Psoas muscle (tissue), 8 donors: ENCODE measurements around the gene SLCO4A1. TPM values are rescaled to one million over a fixed set of nuclear protein-coding genes. Genes with fewer than 3 reads are reported as not detected.

Experiments used
- ATAC-seq, 4 donors: fragments of 200-7000 bp; cut with Tn5 transposase; one replicate each; pipeline ENCODE4 v1.9.1; 2020; ENCODE audit warnings: moderate library complexity in 3 of 4, mild to moderate bottlenecking in 2 of 4
- DNase-seq, 2 donors: peaks; one replicate each; pipeline ENCODE4 v3.0.0-alpha.2; 2020
- H3K27ac ChIP-seq: fragments of 200-600 bp; one replicate; pipeline ENCODE4 v1.8.0; 2022
- H3K27me3 ChIP-seq, 3 donors: fragments of 200-600 bp in 1 of 3; one replicate each; pipeline versions ENCODE4 v1.6.1 to v1.8.0; 2013 to 2022; ENCODE audit warnings: low read length in 2 of 3, mild to moderate bottlenecking in 2 of 3, moderate library complexity in 1 of 3; ENCODE audit not compliant: insufficient read depth in 3 of 3
- H3K36me3 ChIP-seq, 2 donors: fragments of 200-600 bp in 1 of 2; one replicate each; pipeline versions ENCODE4 v1.6.1 to v1.8.0; 2013 to 2022; ENCODE audit warnings: low read depth in 1 of 2, mild to moderate bottlenecking in 1 of 2, moderate library complexity in 1 of 2; ENCODE audit not compliant: insufficient read depth in 1 of 2
- H3K4me1 ChIP-seq: fragments of 200-600 bp; one replicate; pipeline ENCODE4 v1.8.0; 2022
- H3K4me3 ChIP-seq: fragments of 200-600 bp; one replicate; pipeline ENCODE4 v1.8.0; 2022; ENCODE audit warnings: mild to moderate bottlenecking
- H3K9me3 ChIP-seq: fragments of 200-600 bp; one replicate; pipeline ENCODE4 v1.8.0; 2022
- CTCF ChIP-seq: fragments of 200-600 bp; IDR thresholded peaks from one replicate; pipeline ENCODE4 v1.8.0; 2022; ENCODE audit warnings: antibody characterized with exemption
- WGBS, 3 donors: extraction: QIAGEN DNeasy Blood & Tissue Kit; methylation state at CpG; one replicate each; pipeline versions ENCODE4 v1.1.6 to v1.1.7; 2013; 5-methylcytosine and 5-hydroxymethylcytosine counted together
- intact Hi-C, 2 donors: fragments of 100-400 bp; cut with DNase I; formaldehyde crosslinking; loops; one replicate each; pipeline versions ENCODE4 v1.11.0 to v1.14.2; 2022
- polyA plus RNA-seq, 3 donors: library from polyadenylated mRNA; stranded (reverse); fragments of 200-250 nt; gene quantifications; one replicate each; pipeline ENCODE4 v1.2.3, GENCODE V29; 2013
- total RNA-seq, 4 donors: library from RNA; stranded (reverse); fragmentation: NEBNext Ultra II Directional in 2 of 4; extraction: Animal tissue kit (Norgen Biotek cat#: 25700) in 2 of 4; gene quantifications; one replicate each; pipeline versions ENCODE4 v1.2.1 to v1.2.4, GENCODE V29; 2021 to 2023
- donor health status: healthy with polysubstance abuse.
- donor health status: DM: no; HTN: no; CAD: no; lungs with moderate emphysema.
- donor health status: Bipolar disorder and iron deficiency.
- donor health status: healthy.
- donor health status: DM: yes; HTN: yes; CAD: no.
- donor health status: DM: no; HTN: no; CAD: no.
- donor health status: DM: no; HTN: no; CAD: no.
- donor health status: DM: yes; HTN: yes; CAD: no.

SLCO4A1 gene
- total and polyA plus RNA-seq, 7 donors: 5.3 to 38.5 (median 9.8) TPM

- peak in 3 of 4 donors; percentile 6 to 18 (median 15) for ATAC-seq
- peak; percentile 41 to 60 for DNase-seq
- intact Hi-C loops: no loop called here
- H3K4me3 ChIP-seq: no peak overlapping the region
- no peak for TF ChIP-seq CTCF
- no peaks in the 10 kb centered on the region for H3K36me3 ChIP-seq
- H3K27me3 ChIP-seq: peaks cover 0 to 57% (median 10%) of the 10 kb centered on the region in 3 donors
- H3K4me1 ChIP-seq: peaks cover 22% of the 10 kb centered on the region
- H3K27ac ChIP-seq: no peak overlapping the region
- WGBS, 3 donors: 43 to 53% (median 50%) methylated on average over 7 to 10 of the region's 10 CpGs
- no peaks in the 10 kb centered on the region for H3K9me3 ChIP-seq
These were observed 39.8 kb upstream of the SLCO4A1 start for GRCh38 chr20:62602550-62602949.

DNA sequence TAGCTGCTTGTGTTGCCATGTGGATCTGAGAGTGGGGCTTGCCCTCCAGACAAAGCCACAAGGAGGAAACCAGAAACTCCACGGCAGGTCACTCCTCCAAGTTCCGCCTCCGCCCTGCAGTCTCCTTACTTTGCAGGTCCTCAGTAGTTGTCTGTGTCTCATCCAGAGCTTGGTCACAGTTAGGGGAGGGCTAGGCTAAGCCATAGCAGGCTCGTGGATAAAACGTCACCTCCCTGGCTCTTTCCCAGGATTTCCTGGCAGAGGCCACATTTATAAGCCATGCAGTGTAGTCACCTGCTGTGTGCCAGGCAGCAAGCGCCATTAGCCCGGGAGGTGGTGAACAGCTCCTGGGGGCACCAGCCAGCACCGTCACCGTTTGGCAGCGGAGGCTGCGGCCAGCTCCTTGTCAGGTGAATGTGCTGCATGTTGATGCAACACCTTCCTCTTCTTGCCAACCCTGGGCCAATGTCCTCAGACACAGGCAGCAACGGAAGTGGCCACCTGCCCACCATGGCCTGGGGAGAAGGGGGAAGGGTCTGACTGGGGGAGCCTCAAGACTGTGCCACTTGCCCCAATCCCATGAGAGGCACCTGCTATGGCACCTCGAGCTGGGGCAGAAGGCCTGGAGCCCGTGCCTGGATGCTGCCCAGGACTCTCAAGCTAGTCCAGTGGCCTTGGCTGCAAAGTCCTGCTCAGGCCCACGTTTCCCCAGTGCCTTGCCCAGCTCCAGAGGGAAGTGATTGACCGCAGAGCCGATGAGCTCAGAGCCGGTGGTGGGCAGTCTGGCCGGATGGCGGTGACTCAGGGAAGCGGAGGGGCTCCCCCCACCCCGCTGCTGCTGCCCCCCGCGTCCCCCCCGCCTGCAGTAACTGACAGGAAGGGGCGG lies 39.0 kb upstream of the SLCO4A1 start:
- intact Hi-C loops: no loop called here
- no peak overlapping the region for H3K4me3 ChIP-seq
- H3K4me1 ChIP-seq: peaks cover 22% of the 10 kb centered on the region
- H3K27me3 ChIP-seq: peaks cover 0 to 57% (median 12%) of the 10 kb centered on the region in 3 donors
- H3K36me3 ChIP-seq: no peaks in the 10 kb centered on the region
- no peak for TF ChIP-seq CTCF
- ATAC-seq: peak; percentile 62 to 75 (median 68)
- 20 to 32% (median 22%) methylated on average over 24 to 26 of the region's 26 CpGs for WGBS, 3 donors
- H3K9me3 ChIP-seq: no peaks in the 10 kb centered on the region
- H3K27ac ChIP-seq: peak overlapping the region; percentile 46
- peak; percentile 70 to 79 for DNase-seq

DNA sequence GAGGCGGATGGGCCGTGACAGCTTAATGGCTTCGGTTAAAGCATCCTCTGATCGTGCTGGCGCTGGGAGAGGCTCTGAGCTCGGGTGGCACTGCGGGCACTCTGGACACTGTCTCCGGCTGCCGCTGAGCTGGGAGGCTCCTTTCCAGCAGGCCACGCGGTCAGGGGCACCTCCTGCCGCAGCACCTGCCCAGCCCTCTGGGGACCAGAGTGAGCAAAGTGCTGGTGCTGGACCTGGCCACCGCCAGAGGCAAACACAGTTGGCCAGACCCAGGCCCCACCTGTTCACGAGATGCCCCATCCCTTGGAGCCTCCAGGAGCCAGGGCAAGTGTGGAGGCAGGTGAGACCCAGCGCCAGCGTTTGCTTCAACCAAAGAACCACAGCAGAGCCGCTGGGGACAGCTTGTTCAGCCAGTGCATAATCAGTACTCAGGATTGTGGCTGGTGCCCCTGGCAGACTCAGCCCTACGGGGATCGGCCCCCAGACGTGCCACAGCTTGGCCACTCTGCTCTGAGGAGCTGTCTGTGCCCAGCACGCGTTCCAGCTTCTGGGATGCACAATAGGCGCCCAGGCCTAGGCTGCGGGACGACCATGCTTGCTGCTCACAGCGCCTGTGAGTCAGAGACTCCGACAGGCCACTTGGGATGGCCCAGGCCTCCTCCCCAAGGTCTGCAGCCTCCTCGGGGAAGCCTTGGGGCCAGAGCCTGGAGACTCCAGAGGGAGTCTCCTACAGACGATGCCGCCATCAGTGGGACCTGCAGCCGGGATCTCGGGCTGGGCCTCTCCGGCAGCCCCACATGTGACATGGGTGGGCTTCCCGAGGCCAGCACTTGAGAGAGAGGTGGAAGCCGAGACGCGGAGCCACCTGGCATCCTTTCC lies 38.2 kb upstream of the SLCO4A1 start:
- Histone ChIP-seq H3K27ac (peak overlapping the region; percentile 46), H3K4me1 (peaks cover 22% of the 10 kb centered on the region), H3K9me3 (no peaks in the 10 kb centered on the region), H3K27me3 (peaks cover 0 to 59% (median 12%) of the 10 kb centered on the region in 3 donors), H3K36me3 (no peaks in the 10 kb centered on the region), H3K4me3 (no peak overlapping the region)
- WGBS, 3 donors: 47 to 55% (median 55%) methylated on average over 35 to 37 of the region's 37 CpGs
- DNase-seq (peak; percentile 11 to 38), ATAC-seq (peak in 2 of 4 donors; percentile 9 to 16)
- no peak for TF ChIP-seq CTCF
- intact Hi-C loops: no loop called here

GRCh38 chr20:62604796-62605195 lies 37.5 kb upstream of the SLCO4A1 start:
- H3K4me3 ChIP-seq: no peak overlapping the region
- no peak overlapping the region for H3K27ac ChIP-seq
- ATAC-seq: no peak
- H3K27me3 ChIP-seq: peaks cover 0 to 65% (median 12%) of the 10 kb centered on the region in 3 donors
- peaks cover 22% of the 10 kb centered on the region for H3K4me1 ChIP-seq
- no peaks in the 10 kb centered on the region for H3K36me3 ChIP-seq
- intact Hi-C loops: no loop called here
- H3K9me3 ChIP-seq: no peaks in the 10 kb centered on the region
- WGBS, 3 donors: 77 to 86% (median 85%) methylated on average over 9 of the region's 9 CpGs
- TF ChIP-seq CTCF: no peak
- DNase-seq: peak in 1 of 2 donors; percentile 16
